IPS-20b (cell line): ENCODE data around the gene SNAPIN.

Experiments used
- H3K27ac ChIP-seq: one replicate; pipeline ENCODE4 v1.5.1; 2013; ENCODE audit warnings: low read length
- H3K27me3 ChIP-seq: 2 replicates; pipeline ENCODE4 v1.6.1; 2013; ENCODE audit warnings: mild to moderate bottlenecking, low read length, inconsistent platforms; ENCODE audit not compliant: insufficient read depth
- H3K36me3 ChIP-seq: 2 replicates; pipeline ENCODE4 v1.6.1; 2013; ENCODE audit warnings: low read depth, mild to moderate bottlenecking, inconsistent platforms, low read length, moderate library complexity; ENCODE audit not compliant: insufficient read depth
- H3K4me1 ChIP-seq: 2 replicates; pipeline ENCODE4 v1.6.1; 2013; ENCODE audit warnings: mild to moderate bottlenecking, control low read depth, inconsistent platforms, low read length, moderate library complexity; ENCODE audit not compliant: insufficient read depth
- H3K4me3 ChIP-seq: 2 replicates; pipeline ENCODE4 v1.5.1; 2013; ENCODE audit warnings: mild to moderate bottlenecking, low read length, inconsistent platforms
- H3K9ac ChIP-seq: 2 replicates; pipeline ENCODE4 v1.6.1; 2013; ENCODE audit warnings: low read depth, mild to moderate bottlenecking, inconsistent platforms, low read length, moderate library complexity
- H3K9me3 ChIP-seq: 2 replicates; pipeline ENCODE4 v1.6.1; 2013; ENCODE audit warnings: mild to moderate bottlenecking, low read depth, low read length, inconsistent platforms; ENCODE audit not compliant: insufficient read depth

The SNAPIN gene

GRCh38 chr1:153627715-153628626 lies 30.5 kb upstream of the SNAPIN start, which contains the start of gene S100A1:
TSS of gene S100A1 (plus strand) at chr1:153628434. CDS start at chr1:153630522, 2,088 bp downstream.
- peaks cover 17% of the 10 kb centered on the region for H3K4me1 ChIP-seq
- H3K9ac ChIP-seq, result peak within 1 kb of the TSS; percentile 83
- H3K36me3 ChIP-seq, result peaks cover 17% of the 10 kb centered on the region; the same call in 1 of the 2 replicates
- peaks cover 6% of the 10 kb centered on the region for H3K27me3 ChIP-seq
- no peak within 1 kb of the TSS for H3K27ac ChIP-seq
- H3K9me3 ChIP-seq, result no peaks in the 10 kb centered on the region
- H3K4me3 ChIP-seq, result peak within 1 kb of the TSS; percentile 82

- H3K27me3 ChIP-seq, result peaks cover 6% of the 10 kb centered on the region
- peaks cover 14% of the 10 kb centered on the region; the same call in 1 of the 2 replicates for H3K36me3 ChIP-seq
- H3K27ac ChIP-seq, result no peak overlapping the region
- H3K9ac ChIP-seq, result no peak overlapping the region
- no peak overlapping the region for H3K4me3 ChIP-seq
- H3K9me3 ChIP-seq, result no peaks in the 10 kb centered on the region
- peaks cover 9% of the 10 kb centered on the region; the same call in 1 of the 2 replicates for H3K4me1 ChIP-seq
Measured at GRCh38 chr1:153628638-153629342, 29.7 kb upstream of the SNAPIN start.

DNA sequence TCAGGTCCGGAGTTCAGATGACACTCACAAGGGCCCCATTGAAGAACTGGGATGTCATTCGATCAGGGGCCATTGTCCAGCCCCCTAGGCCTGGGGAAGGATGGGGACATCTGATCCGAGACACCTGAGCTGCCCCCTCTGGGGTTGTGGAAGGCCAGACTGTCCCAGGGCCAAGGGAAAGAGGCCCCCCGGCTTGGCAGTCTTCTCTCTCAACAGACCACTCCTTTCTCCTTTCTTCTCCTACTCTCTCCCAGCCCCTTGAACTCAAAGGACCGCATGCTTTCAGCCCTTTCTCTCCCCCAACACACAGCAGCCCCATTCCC lies 29.2 kb upstream of the SNAPIN start:
- Histone ChIP-seq H3K9ac (no peak overlapping the region), H3K27me3 (peaks cover 6% of the 10 kb centered on the region), H3K4me3 (no peak overlapping the region), H3K36me3 (peaks cover 9% of the 10 kb centered on the region; the same call in 1 of the 2 replicates), H3K4me1 (peaks cover 7% of the 10 kb centered on the region; the same call in 1 of the 2 replicates), H3K9me3 (no peaks in the 10 kb centered on the region), H3K27ac (no peak overlapping the region)

DNA sequence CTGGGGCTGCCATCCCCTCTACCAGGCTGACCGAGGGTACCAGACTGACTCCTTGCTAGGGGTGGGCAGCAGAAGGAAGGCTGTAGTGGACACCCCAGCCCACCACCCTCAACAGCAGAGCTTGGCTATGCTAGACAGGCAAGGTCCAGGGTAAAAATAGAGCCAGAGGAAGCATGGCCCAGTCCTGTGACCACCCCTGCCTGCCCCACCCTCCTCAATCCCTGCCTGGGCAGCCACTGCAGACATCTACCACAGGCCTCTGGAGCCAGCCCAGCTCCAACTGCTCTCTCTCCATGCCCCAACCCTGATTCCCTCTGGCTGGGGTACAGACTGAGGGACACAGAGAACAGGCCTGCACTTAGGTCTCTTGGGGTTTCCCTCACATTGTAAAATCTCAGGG lies 28.5 kb upstream of the SNAPIN start:
- Histone ChIP-seq H3K9ac (no peak overlapping the region), H3K4me3 (no peak overlapping the region), H3K36me3 (peaks cover 8% of the 10 kb centered on the region; the same call in 1 of the 2 replicates), H3K27ac (no peak overlapping the region), H3K4me1 (peaks cover 7% of the 10 kb centered on the region; the same call in 1 of the 2 replicates), H3K9me3 (no peaks in the 10 kb centered on the region), H3K27me3 (peaks cover 6% of the 10 kb centered on the region)

DNA sequence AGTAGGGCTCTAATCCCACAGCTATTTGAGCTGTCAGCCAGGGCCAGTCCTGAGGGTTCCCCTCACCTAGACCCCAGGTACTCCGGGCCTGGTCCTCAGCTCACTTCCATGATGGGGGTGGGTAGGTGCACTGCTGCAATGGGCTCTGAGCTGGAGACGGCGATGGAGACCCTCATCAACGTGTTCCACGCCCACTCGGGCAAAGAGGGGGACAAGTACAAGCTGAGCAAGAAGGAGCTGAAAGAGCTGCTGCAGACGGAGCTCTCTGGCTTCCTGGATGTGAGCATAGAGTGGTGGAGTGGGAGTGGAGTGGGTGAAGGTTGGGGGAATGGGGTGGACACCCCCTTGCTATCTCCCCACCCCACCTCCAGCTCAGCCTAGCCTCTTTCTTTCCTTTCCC lies 28.1 kb upstream of the SNAPIN start:
- H3K27me3 ChIP-seq, result peaks cover 6% of the 10 kb centered on the region
- no peak overlapping the region for H3K4me3 ChIP-seq
- peaks cover 7% of the 10 kb centered on the region; the same call in 1 of the 2 replicates for H3K4me1 ChIP-seq
- no peaks in the 10 kb centered on the region for H3K9me3 ChIP-seq
- no peak overlapping the region for H3K9ac ChIP-seq
- peaks cover 4% of the 10 kb centered on the region; the same call in 1 of the 2 replicates for H3K36me3 ChIP-seq
- no peak overlapping the region for H3K27ac ChIP-seq

DNA sequence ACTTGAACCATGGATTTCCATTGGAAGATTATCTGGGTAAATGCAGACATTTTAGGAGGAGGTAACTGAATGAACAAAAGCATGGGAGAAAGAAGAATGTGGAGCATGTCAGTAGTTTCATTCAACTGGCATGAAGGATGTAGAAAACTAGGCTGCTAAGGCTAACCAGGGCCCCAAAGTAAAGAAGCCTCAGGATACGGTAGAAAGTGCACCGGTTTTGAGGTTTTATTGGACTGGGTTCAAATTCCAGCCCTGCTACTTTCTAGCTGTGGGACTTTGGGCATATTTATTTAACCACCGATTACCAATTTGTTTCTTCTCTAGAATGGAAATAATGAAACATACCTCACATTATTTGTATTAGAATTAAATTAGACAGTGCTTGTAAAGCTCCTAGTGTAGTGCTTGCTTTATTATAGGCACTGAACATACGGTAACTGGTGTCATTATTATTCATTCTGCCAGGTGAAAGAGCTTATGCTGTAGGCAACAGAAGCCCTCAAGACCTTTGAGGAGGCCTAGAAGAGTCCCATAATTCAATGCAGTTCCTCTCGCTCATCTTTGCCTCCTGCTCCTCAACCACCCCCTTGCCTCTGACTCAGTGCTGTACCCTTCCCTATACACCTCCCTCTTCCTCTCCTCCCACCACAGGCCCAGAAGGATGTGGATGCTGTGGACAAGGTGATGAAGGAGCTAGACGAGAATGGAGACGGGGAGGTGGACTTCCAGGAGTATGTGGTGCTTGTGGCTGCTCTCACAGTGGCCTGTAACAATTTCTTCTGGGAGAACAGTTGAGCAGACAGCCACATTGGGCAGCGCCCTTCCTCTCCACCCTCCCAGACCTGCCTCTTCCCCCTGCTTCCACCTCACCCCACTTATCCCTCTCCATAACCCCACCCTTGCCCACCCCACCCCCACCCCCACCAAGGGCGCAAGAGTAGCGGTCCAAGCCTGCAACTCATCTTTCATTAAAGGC lies 27.2 kb upstream of the SNAPIN start:
- Histone ChIP-seq H3K4me1 (peaks cover 5% of the 10 kb centered on the region; the same call in 1 of the 2 replicates), H3K4me3 (no peak overlapping the region), H3K36me3 (peaks cover 8% of the 10 kb centered on the region), H3K9ac (no peak overlapping the region), H3K27ac (no peak overlapping the region), H3K27me3 (peaks cover 5% of the 10 kb centered on the region), H3K9me3 (no peaks in the 10 kb centered on the region)

- no peak overlapping the region for H3K27ac ChIP-seq
- H3K9ac ChIP-seq, result peak overlapping the region; percentile 60; the same call in 1 of the 2 replicates
Measured at GRCh38 chr1:153633161-153633753, 25.2 kb upstream of the SNAPIN start.

GRCh38 chr1:153633754-153634665 lies 24.5 kb upstream of the SNAPIN start, which contains the start of gene CHTOP:
TSS of gene CHTOP (plus strand) at chr1:153634066. CDS start at chr1:153636589, 2,523 bp downstream.
- Histone ChIP-seq H3K4me1 (no peaks in the 10 kb centered on the region), H3K4me3 (peak within 1 kb of the TSS; percentile 93), H3K36me3 (peaks cover 35% of the 10 kb centered on the region), H3K9ac (peak within 1 kb of the TSS; percentile 100), H3K27ac (peak within 1 kb of the TSS; percentile 97), H3K27me3 (no peaks in the 10 kb centered on the region), H3K9me3 (no peaks in the 10 kb centered on the region)

More at GRCh38 chr1:153633161-153633753, 25.2 kb upstream of the SNAPIN start:
- Histone ChIP-seq H3K36me3 (peaks cover 27% of the 10 kb centered on the region), H3K4me1 (no peaks in the 10 kb centered on the region), H3K4me3 (peak overlapping the region; percentile 93; the same call in 1 of the 2 replicates), H3K27me3 (no peaks in the 10 kb centered on the region), H3K9me3 (no peaks in the 10 kb centered on the region)

DNA sequence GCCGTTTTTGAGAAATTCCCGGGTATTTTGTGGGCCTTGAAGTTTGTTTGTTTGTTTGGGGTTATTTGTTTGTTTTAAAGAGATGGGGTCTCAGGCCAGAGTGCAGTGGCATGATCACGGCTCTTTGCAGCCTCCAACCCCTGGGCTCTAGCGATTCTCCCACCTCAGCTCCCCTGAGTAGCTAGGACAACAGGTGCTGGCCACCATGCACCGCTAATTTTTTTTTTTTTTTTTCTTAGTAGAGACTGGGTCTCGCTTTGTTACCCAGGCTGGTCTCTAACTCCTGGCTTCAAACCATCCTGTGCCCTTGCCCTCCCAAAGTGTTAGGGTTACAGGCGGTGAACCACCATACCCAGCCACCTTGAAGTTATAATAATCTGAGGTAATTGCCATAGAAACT lies 22.6 kb upstream of the SNAPIN start:
- no peaks in the 10 kb centered on the region for H3K9me3 ChIP-seq
- no peaks in the 10 kb centered on the region for H3K27me3 ChIP-seq
- peak overlapping the region; percentile 25; the same call in 1 of the 2 replicates for H3K9ac ChIP-seq
- peak overlapping the region; percentile 93; the same call in 1 of the 2 replicates for H3K4me3 ChIP-seq
- H3K4me1 ChIP-seq, result no peaks in the 10 kb centered on the region
- peaks cover 53% of the 10 kb centered on the region for H3K36me3 ChIP-seq
- no peak overlapping the region for H3K27ac ChIP-seq

DNA sequence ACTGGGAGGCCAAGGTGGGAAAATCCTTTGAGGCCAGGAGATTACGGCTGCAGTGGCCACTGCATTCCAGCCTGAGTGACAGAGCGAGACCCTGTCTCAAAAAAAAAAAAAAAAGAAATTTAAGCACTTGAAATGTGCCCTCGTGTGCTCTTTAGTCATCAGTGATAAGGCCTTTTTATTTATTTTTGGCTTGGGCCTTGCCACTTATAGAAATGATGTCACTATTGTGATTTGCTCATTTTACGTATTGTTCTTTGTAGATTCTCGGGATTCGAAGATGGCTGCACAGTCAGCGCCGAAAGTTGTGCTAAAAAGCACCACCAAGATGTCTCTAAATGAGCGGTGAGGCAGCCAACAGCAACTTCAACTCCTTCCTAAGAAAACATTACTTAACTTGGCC lies 22.2 kb upstream of the SNAPIN start:
- Histone ChIP-seq H3K9ac (peak overlapping the region; percentile 25; the same call in 1 of the 2 replicates), H3K9me3 (no peaks in the 10 kb centered on the region), H3K4me1 (no peaks in the 10 kb centered on the region), H3K4me3 (no peak overlapping the region; the same call in 1 of the 2 replicates), H3K36me3 (peaks cover 58% of the 10 kb centered on the region), H3K27me3 (no peaks in the 10 kb centered on the region), H3K27ac (no peak overlapping the region)
